ENCODE data around the gene SMARCC1.

The SMARCC1 gene

DNA sequence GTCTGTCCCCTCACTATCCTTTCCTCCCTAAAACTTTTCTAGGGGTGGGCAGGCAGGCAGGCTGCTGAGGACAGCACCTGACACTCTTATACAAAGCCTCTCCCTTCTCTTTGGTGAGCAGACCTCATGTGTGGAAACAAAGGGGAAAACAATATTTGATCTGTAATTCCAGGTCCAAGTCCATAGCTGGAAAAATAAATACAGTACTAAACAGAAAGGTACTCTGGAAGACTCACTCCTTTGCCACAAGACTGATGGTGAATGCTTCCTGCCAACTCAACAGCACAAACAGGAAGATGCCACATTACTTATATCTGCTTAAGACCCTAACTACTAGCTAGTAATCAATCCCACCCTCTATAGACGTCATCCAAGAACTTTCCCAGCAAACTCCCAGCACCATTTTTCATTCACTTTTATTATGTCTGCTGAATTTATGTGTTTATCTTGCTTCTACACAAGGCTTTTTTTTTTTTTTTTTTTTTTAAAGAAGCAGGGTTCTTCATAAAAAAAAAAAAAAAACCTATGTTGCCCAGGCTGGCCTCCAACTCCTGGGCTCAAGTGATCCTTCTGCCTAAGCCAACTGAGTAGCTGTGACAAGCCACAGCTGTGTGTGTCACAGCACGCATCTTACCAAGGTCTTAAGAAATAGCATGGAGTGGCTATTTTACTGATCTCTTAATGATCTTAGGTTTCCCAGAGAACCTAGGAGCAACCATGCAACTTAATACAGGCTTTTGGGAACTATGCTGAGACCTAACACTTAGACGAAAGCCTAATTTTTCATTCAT is 158.8 kb downstream of the SMARCC1 start:
- DNase-seq (ENCODE audit: low read depth) = no peak
- H3K4me3 ChIP-seq (ENCODE audit: low read length) = no peak overlapping the region
- TF ChIP-seq, protein P1, sequence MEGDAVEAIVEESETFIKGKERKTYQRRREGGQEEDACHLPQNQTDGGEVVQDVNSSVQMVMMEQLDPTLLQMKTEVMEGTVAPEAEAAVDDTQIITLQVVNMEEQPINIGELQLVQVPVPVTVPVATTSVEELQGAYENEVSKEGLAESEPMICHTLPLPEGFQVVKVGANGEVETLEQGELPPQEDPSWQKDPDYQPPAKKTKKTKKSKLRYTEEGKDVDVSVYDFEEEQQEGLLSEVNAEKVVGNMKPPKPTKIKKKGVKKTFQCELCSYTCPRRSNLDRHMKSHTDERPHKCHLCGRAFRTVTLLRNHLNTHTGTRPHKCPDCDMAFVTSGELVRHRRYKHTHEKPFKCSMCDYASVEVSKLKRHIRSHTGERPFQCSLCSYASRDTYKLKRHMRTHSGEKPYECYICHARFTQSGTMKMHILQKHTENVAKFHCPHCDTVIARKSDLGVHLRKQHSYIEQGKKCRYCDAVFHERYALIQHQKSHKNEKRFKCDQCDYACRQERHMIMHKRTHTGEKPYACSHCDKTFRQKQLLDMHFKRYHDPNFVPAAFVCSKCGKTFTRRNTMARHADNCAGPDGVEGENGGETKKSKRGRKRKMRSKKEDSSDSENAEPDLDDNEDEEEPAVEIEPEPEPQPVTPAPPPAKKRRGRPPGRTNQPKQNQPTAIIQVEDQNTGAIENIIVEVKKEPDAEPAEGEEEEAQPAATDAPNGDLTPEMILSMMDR (IDR thresholded peaks at IDR 0.05; ENCODE audit: insufficient read depth, low read depth, low read length, missing control alignments) = no peak

DNA sequence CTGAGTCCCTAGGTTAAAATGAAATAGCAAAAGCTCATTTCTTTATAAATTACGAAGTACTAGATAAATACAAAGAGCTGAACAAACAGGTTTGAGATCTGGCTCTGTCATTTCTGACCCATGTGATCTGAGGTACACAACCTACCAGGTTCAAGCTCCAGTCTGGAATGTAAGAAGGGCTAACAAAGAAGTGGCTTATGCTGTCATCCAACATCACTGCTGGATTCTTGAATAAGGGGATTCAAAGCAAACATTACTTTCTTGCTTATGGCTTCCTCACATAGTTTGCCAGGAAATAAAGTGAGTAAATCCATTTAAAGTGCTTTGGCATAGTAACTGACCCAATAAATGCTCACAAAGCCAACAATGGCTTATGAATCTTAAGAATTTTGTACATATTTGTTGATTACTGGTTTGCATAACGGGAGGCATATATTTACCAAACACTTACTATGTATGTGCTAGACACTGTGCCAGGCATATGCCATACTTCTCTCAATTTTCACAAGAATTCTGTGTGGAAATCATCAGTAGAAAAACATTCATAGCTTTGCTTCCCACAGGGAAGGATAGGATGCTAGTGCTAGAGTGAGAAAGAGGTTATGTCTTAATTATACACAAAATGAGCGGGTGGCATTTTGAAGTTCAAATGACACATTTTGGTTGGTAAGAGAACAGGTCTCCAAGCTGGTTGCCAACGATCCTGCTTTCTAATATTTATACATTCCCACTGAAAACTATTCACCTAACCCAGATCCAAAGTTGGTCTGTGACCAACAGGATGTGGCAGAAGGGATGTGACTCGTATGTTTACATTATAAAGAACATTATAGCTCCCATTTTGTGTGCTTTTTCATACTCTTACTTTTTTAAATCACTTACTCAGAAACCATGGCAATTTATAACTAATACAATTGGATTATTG is 164.3 kb downstream of the SMARCC1 start:
- peak; percentile 42 for DNase-seq (ENCODE audit: low read depth)
- TF ChIP-seq, protein P1 (IDR thresholded peaks at IDR 0.05; ENCODE audit: insufficient read depth, low read depth, low read length, missing control alignments) = no peak

DNA sequence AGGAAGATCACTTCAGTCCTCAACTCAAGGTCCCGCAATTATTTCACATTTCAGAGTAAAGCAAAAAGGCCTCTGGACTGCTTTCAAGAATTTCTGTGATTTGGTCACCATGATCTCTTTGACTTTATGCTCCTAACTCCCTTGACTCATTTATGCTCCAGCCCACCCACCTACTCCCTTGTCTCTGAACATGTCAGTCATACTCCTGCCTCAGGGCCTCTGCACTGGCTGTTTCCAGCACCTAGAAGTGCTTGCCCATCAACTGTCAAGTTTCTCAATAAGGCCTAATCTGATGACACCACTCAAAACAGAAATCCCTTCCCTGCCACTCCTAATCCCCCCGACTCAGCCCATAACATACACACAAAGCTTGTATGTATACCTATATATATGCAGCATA is 166.9 kb downstream of the SMARCC1 start:
- peak; percentile 36 for DNase-seq (ENCODE audit: low read depth)
- TF ChIP-seq, protein P1 (IDR thresholded peaks at IDR 0.05; ENCODE audit: insufficient read depth, low read depth, low read length, missing control alignments) = no peak
- H3K4me3 ChIP-seq (ENCODE audit: low read length) = no peak overlapping the region

More for the DNA sequence above, 164.3 kb downstream of the SMARCC1 start:
- H3K4me3 ChIP-seq (ENCODE audit: low read length) = no peak overlapping the region

DNA sequence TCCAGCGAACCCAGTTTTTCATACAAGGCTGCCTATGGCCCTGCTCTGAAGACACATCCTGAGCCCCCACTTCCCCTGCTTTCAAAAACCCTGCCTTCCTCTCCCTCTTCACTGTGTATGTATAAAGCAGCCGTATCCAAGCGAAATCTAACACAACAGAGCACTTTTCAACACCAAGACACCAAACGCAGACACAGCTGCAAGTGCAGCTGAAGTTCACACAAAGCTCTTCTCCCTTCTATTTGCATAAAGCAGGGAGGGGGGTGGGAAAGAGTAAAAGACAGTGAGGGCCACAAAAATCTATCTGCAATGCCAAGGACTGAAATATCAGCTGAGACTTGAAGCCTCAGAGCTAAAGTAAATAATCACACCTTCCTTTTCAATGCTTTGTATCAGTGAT is 168.0 kb downstream of the SMARCC1 start:
- TF ChIP-seq, protein P1 (IDR thresholded peaks at IDR 0.05; ENCODE audit: insufficient read depth, low read depth, low read length, missing control alignments) = no peak
- DNase-seq (ENCODE audit: low read depth) = no peak
- H3K4me3 ChIP-seq (ENCODE audit: low read length) = no peak overlapping the region

DNA sequence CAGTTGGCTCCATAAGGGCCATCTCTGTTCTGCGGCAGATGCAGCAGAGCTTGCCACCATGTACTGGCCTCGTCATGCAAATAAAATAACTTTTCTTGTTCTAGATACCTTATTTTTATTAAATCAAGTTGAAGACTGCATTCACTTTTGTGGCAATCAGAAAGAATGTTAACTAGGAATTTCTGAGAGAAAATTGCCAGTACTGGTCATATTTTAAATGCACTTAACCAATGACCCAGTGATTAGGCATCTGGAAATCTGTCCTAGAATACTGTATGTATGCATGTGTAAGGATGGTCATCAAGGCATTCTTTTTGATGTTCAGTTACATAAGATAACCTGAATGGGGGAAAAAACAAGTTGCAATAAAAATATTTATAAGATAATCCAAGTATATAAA is 168.8 kb downstream of the SMARCC1 start:
- DNase-seq (ENCODE audit: low read depth) = no peak
- H3K4me3 ChIP-seq (ENCODE audit: low read length) = no peak overlapping the region
- TF ChIP-seq, protein P1 (IDR thresholded peaks at IDR 0.05; ENCODE audit: insufficient read depth, low read depth, low read length, missing control alignments) = no peak

DNA sequence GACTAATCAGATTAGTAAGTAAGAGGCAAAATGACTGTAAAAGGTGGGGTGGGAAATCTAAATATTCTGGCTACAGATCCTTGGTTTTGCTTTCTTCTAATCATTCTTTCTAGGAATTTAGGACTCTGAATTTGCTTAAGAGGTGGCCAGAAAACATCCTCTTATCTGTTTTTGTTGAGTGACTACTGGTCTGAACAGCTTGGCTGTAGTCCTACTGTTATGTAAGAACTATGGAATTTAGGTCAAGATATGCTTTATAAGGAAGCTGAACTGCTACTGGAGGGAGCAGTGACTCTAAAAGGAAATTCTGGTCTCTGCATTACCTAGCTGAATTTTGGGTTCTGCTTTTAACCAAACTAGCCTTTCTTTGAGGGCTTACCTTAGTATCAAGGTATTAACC is 169.5 kb downstream of the SMARCC1 start:
- peak; percentile 30 for DNase-seq (ENCODE audit: low read depth)
- TF ChIP-seq, protein P1 (IDR thresholded peaks at IDR 0.05; ENCODE audit: insufficient read depth, low read depth, low read length, missing control alignments) = no peak
- no peak overlapping the region for H3K4me3 ChIP-seq (ENCODE audit: low read length)

Measured in epithelial cell of esophagus (primary cell).